GM21423 (cell line): ENCODE data around the gene SCAANT1.

Source experiments
- ATAC-seq: cut with Tn5 transposase; IDR thresholded peaks from one replicate; pipeline ENCODE4 v1.9.1; 2021; ENCODE audit warnings: mild to moderate bottlenecking, moderate library complexity; ENCODE audit not compliant: unreplicated experiment

The SCAANT1 gene

DNA sequence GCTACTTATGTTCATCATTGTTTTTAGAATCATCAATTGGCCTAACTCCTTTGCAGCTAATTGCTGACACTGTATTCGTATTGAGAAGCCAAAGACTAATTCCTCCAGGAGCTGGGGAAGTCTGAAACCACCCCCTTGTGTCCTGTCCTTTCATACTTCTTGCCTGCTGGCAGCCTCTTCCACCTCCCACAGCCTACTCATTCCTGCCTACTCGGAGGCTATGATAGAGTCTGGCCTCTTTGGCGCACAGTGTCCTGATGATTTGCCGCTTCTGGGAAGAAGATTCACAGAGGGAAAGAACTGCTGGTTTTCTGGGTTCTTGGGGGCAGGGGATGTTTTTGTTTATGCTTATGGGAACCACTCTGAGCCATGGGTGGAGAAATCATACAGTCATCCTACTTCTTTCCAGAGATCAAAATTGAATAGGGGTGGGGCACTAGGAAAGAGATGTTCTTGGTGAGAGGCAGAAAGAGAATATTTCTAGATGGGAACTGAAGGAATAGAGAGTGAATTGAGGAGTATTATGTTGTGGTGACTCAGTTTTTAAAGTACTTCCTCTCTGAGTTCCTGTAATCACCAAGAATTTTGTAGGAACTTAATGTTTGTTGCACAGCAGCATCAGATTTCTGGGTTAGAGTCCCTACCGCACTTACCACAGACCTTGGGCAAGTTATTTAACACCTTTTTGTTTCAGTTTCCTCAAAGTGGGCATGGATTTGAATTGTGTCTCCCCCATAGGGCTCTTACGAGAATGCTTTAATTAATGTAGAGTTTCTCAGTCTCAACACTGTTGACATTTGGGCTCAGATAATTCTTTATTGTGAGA lies 22.1 kb upstream of the SCAANT1 start:
- ATAC-seq = no peak

DNA sequence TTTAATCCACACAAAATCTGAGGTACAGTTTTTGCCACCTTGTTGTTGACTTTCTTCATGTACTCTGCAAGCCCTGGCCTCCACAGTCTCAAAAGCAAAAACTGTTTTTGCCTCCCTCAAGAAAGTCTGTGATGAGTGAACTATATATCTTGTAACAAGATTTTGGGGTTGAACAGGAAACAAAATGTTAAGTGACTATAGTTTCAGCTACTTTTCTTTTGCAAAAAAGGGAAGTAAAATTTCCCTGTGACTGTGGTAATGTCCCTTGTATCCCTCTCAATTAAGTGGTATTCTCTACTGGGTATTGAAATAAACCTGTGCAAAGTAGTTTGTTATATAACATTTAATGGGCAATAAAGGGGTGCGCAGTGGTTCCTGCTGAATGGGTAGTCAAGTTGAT lies 21.3 kb upstream of the SCAANT1 start:
- ATAC-seq = peak; percentile 55

DNA sequence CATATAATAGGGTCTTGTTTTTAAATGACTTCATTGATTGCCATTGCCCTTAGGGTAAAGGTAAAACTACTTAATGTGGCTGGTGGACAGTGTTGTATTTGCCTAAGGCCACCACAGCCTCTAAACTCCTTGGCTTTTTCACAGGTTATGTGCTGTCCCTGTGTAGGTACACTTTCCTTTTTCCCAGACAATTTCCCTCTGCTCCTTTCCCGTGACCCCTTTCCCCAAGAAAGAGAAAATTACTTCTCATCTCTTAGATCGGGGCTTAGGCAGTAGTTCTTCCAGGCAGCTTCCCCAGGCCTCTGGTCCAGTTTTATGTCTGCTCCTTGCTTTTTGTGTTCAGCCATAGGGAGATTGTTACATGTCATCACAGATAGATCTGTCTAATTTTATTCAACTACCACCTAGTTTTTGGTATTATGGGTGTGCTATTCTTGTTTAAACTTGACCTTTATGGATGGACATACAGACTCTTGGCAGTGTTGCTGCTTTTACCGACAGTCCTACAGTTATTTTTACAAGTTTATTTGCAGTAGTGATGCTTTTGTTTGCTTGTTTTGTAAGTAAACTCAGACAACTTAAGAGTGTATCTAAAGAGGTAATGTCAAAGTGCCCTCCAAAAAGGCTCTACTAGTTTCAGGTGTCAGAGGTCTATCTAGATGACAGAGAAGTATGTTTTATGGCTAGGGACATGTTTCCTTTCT lies 20.5 kb upstream of the SCAANT1 start:
- ATAC-seq = no peak

DNA sequence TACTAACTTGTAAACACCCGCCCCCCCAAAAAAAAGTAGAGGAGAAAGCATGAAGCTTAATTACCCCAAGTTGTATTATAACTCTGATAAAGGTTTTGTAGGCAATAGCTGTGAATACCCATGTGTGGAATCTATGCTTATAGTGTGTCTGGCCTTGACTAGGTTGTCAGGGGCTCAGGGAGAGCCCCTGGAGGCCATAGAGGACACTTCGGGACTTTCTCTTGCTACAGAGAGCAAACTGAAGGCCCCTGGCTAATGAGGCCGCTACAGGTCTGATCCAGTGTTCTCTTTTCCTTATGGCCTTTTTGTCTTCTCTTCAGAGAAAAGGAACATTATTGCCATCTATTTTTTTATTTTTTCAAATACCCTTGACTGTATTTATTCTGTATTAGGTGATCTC lies 19.1 kb upstream of the SCAANT1 start:
- ATAC-seq = no peak

DNA sequence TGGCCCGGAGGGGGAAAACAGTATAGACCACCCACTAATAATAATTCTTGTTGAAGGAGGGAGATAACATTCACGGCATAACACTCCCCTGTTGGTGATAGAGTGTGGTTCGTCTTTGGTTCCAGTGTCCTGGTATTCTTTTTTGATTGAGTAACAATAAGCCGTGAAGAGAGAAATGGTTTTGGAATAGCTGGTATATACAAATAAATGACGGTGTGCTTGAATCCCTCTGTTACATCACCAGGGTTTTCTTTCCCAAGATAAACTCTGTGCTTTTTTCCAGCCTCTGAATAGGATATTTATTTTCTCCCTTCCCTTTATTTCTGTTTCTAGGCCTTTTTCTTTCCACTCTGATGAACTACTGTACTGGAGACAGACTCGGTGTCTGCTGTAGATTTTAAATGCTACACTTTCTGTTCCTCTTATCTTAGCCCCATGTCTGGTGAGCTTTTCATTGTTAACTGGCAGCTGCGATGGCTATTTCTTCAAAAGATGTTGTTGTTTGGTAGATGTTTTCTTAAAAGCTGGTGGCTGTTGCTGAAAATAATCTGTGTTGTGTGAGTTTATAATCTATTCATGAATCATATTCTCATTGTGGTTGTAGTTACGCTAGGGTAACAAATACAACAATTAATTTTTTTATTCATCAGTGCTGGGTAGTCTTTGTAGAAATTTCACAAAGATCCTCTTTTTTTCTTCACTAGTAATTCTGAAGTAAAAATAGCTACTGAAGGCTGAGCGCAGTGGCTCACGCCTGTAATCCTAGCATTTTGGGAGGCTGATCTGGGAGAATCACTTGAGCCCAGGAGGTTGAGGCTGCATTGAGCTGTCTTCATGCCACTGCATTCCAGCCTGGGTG lies 15.5 kb upstream of the SCAANT1 start:
- ATAC-seq = peak; percentile 75

DNA sequence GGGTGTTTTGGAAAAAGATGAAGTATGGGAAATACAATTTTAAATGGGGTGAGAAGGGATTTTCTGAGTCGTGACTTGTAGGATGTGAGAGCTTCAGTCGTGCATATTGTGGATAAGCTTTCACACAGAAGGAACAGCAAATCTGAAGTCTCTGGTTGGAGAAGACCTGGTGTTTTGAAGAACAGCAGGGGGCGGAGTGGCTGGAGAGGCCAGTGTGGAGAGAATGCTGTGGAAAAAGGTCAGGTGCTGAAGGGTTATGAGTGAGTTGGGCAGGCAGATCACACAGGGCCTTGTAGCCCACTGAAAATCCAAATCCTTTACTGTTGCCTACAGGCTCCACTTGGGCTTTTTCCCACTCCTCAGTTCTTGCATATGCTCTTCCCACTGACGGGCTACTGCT lies 14.1 kb upstream of the SCAANT1 start:
- no peak for ATAC-seq

DNA sequence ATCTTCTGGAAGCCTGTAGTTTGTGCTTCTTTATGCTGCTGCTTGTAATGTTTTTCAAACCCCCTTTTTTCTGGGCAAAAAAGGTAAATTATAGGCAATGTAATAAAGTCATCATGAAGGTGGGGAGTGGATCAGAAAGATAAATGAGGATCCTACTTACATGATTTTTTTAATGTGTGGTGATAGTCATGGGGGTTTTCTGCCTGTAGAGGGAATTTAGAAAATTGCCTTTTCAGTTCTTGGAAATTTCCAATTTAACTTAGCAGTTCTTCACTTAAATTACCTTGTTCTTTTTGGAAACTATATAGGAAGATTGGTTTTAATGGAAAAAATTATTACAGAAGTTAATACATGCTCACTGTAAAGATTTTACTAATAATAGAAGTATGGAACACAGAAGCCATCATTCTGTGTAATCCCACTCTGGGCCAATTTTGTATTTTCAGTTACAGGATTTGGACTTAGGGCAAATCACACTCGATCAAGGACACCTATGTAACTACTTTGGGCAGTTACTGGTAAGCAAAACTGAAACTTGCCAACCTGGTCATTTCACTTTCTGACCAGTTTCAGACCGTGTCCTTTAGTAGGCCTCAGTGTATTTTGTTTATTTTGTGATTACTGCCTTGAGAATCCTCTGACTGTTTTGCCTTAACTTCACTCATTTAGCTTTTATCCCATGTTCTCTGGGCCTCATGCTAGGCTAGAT lies 10.5 kb upstream of the SCAANT1 start:
- ATAC-seq = no peak

DNA sequence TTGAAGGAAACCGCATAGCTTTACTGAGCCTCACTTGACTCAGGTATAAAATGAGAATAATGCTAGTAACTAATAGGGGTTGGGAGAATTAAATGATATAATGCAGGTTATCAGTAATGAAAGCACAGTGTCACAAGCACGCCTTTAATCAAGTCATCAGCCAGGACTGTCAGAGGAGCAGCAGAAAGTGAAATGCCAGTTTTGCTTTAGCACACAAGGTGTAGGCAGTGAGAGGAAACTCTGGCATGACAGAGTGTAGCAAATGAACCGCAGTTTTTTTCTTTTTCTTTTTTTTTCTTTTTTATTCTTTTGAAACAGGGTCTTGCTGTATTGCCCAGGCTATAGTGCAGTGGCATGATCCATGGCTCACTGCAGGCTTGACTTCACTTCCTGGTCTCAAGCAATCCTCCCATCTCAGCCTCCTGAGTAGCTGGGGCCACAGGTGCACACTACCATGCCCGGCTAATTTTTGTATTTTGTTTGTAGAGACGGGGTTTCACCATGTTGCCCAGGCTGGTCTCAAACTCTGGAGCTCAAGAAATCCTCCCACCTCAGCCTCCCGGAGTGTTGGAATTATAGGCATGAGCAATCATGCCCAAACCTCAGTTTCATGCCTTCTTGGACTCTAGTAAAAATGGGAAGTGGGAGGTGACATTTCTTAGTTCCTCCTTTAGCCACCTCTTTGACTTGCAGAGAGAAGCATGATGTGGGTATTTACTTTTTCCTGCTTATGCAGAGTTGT lies 9.7 kb upstream of the SCAANT1 start:
- ATAC-seq = peak; percentile 86

DNA sequence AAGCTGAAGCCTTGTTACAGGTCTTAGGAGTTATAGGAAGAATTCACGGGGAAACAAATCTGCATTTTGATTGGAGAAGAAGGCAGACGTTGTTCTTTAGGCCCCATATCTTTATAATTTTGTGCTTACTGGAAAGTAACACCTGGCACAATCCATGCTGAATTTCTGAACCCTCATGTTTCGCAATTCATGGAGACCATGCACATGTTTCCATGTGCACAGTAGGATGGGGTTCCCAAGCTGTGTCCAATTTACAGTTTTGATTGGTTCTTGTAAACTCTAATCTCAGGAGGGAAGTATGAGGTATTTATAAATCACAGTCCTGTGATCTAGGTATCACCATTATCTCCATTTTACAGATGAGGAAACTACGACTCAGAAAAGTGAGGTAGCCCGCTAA lies 7.8 kb upstream of the SCAANT1 start:
- no peak for ATAC-seq

DNA sequence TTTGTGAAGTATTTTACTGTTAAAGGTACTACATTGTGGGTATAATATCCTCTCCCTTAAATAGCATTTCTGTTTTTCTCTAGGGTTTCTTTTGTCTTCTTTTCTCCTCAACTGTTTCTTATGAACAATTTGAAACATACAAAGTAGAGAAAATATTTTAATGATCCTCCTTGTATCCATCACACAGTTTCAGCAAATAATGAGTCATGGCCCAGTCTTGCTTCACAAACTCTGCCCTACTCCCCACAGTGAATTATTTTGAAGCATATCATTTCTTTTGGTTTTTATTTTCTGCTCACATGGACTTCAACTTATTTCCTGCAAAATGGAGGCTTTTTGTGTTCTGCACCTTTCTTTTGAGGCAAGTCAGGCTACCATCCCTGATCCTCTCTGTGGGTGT lies 6.1 kb upstream of the SCAANT1 start:
- ATAC-seq = no peak

DNA sequence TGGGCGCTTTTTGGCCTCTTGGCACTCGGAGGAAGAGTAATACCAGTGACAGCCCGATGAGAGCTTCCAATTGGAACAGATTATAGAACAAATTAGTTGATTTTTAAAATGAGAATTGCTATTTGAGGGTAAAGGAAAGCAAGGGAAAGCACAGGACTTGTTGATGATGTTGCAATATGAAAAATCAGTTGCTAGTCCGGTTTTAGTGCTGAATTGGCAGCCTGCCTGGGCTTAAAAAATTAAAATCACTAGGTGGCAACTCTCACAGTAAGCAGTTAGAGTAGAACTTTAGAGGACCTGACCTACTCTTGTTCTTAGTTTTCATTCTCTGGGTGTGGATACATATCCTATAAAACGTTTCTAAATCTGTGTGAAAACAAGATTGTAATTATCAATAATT lies 2.1 kb upstream of the SCAANT1 start:
- ATAC-seq = no peak

DNA sequence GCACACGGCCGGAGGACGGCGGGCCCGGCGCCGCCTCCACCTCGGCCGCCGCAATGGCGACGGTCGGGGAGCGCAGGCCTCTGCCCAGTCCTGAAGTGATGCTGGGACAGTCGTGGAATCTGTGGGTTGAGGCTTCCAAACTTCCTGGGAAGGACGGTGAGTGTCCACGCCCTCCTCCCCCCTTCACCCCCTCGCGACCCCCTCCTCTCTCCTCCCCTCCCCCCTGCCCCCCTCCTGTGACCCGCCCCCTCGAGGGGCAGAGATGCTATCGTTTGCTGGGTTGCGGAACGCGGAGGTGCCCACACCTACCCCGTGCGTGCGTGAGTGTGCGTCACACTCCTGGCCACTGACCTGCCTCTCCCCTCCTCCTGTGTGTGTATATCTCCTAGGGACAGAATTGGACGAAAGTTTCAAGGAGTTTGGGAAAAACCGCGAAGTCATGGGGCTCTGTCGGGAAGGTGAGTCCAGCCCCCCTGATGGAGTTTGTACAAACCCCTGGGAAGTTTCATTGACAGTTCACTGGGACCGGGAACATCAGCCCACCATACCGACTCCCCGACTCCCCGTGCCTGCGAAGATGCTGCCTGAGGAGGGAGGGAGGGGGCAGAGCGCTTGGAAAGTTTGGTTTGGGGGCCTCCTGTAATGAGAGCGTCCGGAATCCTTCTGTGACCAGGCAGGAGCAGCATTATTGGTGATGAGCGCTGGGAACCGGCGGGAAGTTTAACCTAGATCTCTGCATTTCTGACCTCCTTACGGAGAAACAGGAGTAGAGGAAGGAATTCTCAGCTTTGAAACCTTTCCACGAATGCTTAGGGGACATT lies 795 bp upstream of the SCAANT1 start:
- ATAC-seq = peak; percentile 20

DNA sequence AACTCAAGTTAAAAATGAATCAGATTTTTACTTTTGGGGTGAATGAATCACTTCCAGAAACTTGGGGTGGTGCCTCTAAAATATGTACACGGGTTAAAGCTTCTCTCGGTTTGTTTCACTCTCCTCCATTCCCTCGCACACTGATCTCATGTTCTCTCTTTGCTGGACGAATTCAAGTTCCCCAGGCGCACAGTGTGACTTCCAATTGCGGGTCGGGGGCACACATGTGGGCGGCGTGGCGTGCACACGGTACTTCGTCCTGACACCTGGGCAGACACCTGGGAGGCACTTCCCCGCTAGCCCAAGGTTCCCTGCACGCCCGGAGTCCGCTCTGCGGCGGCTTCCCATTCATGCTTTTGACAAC lies 692 bp downstream of the SCAANT1 start:
- peak; percentile 19 for ATAC-seq

DNA sequence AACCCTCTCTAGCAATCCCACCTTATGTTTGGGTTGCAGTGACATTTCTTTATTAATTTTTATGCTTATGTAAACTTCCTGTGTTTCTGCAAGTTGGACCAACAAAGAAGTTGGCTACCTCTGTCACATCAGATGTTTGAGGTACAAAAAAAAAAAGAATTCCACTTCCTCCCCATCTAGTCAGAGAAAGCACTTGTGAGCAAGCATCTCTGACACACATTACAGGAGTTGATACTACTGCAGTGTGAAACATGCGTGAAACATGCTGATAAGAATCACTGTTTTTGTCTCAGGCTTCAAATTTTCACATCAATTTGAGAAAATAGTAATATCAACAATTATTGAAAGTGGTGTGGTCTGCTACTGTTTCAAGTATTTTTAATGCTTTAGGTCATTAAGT lies 1.3 kb downstream of the SCAANT1 start:
- ATAC-seq = no peak

DNA sequence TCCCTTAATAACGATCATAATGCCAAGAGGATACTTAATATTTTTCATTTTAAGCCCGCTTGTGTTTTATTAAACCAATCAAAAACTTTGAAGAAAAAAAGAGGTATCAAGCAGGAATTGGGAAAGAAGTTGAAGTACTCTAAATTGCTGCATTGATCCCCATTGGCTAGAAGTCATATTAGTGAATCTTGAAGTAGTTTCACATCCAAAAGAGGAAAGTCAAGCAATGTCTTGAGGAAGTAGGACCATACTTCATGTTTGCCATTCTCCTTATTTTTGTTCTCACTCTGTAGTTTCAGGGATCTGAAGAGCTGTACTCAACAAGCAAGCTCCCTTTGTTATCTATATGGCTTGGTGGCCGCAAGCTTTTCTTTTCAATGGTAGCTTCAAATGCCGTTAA lies 2.2 kb downstream of the SCAANT1 start:
- no peak for ATAC-seq

DNA sequence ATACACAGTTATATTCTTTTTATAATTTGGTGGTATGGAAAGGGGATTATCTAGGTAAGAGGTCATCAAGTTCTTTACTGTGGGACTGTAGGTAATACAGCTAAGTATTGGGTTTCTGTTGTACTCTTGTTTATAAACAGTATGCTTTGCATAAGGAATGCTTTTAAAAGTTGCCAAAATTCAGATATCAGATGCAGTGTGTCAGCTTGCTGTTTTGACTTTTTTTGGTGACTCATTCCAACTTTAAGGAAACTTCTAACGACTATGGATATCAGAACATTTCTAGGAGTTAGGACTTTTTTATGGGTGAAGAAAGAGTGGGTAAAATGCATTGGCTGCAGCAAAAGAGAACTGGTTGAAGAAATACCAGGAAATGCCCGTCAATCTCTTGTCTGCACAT lies 2.8 kb downstream of the SCAANT1 start:
- ATAC-seq = no peak

DNA sequence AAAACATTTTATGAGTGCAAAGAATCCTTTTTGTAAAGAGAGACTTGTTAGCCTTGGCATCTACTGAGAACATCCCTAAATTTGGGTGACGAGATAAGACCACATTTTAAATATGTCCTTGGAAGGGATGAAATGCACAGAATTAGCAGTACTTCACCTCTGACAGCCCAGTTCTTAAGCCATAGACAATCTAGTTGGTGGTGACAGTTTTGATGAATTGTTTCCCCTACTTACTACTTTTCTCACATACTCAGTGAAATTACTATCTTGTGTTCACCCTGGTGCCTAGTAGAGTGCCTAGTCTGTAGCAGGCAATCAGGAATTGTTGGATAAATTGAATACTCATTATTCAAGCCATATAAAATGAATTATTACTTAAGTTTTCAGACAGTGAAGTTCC lies 3.4 kb downstream of the SCAANT1 start:
- ATAC-seq = no peak

DNA sequence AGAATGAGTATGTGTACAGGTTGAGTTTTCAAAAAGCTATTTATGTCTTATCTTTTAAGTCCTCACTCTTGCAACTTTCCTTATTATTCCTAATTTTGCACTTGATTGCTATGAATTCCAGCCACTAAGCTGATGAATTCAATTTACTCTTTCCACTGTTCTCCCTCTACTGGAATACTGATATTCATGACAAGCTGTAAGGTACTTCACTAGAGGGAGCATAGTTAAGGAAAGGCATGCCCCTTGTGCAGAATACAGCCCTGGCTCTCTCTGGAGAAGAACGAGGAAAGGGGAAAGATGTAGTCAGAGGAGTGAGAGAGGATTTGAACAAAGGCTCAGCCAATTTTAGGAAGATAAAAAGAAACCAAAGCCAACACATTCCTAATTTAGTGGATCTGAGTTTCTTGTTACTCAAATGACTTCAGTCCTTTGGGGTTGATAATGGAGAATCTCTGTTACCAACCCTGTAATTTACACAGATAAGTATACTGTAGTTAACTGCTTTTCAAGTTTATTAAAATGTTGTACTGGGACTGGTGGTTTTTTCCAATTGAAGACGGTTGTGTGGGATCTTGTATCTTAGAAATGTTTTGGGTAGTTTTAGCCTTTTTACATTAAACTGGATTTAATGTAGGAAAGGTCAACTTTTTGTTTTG lies 4.0 kb downstream of the SCAANT1 start:
- no peak for ATAC-seq
